ELR (cell line): Measurements from ENCODE around the gene CLIP1.
"Not testable (repeated sequence)": the region's sequence is repeated elsewhere in the genome, so short reads cannot be mapped to it uniquely, and the experiment has no call there.

Source experiments
- DNase-seq: peaks from one replicate; pipeline ENCODE4 v3.0.0-alpha.2; 2015; ENCODE audit warnings: low read depth

The CLIP1 gene

GRCh38 chr12:122311696-122312095, 110.8 kb downstream of the CLIP1 start:
- DNase-seq: no peak

- no peak for DNase-seq
Observed at GRCh38 chr12:122310626-122311333, 111.7 kb downstream of the CLIP1 start.

GRCh38 chr12:122309564-122310121, 112.8 kb downstream of the CLIP1 start:
- DNase-seq: no peak

- DNase-seq: peak; percentile 18
Observed at GRCh38 chr12:122308811-122309210, 113.7 kb downstream of the CLIP1 start.

GRCh38 chr12:122306407-122306806, 116.1 kb downstream of the CLIP1 start:
- DNase-seq: no peak

- DNase-seq: peak; percentile 27
Observed at GRCh38 chr12:122304924-122305323, 117.5 kb downstream of the CLIP1 start.

- no peak for DNase-seq
Observed at GRCh38 chr12:122303068-122303467, 119.4 kb downstream of the CLIP1 start.

- DNase-seq: no peak
Observed at GRCh38 chr12:122298071-122298748, 124.3 kb downstream of the CLIP1 start.

GRCh38 chr12:122297494-122297893, 125.0 kb downstream of the CLIP1 start:
- DNase-seq: no peak

- no peak for DNase-seq
Observed at GRCh38 chr12:122295877-122296276, 126.6 kb downstream of the CLIP1 start.

GRCh38 chr12:122293081-122293480, 129.4 kb downstream of the CLIP1 start:
- DNase-seq: peak; percentile 32

GRCh38 chr12:122291431-122291830, 131.0 kb downstream of the CLIP1 start:
- DNase-seq: no peak

- DNase-seq: no peak
Observed at GRCh38 chr12:122283680-122284079, 138.8 kb downstream of the CLIP1 start.

- peak; percentile 80 for DNase-seq
Observed at GRCh38 chr12:122282061-122282460, 140.4 kb downstream of the CLIP1 start.

- DNase-seq: no peak
Observed at GRCh38 chr12:122276242-122276641, 146.2 kb downstream of the CLIP1 start.

- no peak for DNase-seq
Observed at GRCh38 chr12:122275459-122275858, 147.0 kb downstream of the CLIP1 start.

- DNase-seq: peak; percentile 98
Observed at GRCh38 chr12:122266230-122266901, 156.1 kb downstream of the CLIP1 start, which contains the start of gene VPS33A. Gene VPS33A, minus strand, starts transcription at chr12:122266494. Its CDS starts 86 bp downstream, at chr12:122266408.

GRCh38 chr12:122265886-122266229, 156.6 kb downstream of the CLIP1 start:
- peak; percentile 55 for DNase-seq

GRCh38 chr12:122265476-122265875, 157.0 kb downstream of the CLIP1 start:
- peak; percentile 10 for DNase-seq

GRCh38 chr12:122260735-122261134, 161.7 kb downstream of the CLIP1 start:
- DNase-seq: not testable (repeated sequence)

GRCh38 chr12:122258939-122259338, 163.5 kb downstream of the CLIP1 start:
- not testable (repeated sequence) for DNase-seq

- not testable (repeated sequence) for DNase-seq
Observed at GRCh38 chr12:122258462-122258861, 164.0 kb downstream of the CLIP1 start.

GRCh38 chr12:122250536-122250935, 171.9 kb downstream of the CLIP1 start:
- no peak for DNase-seq
